CD4-positive, alpha-beta T cell treated with Interleukin-6 for 4 hours (primary cell): ENCODE results near the gene KRT83.
"Not testable (repeated sequence)": the region's sequence is repeated elsewhere in the genome, so short reads cannot be mapped to it uniquely, and the experiment has no call there.

Experiments used
- DNase-seq: peaks from one replicate; pipeline ENCODE4 v3.0.0-alpha.2; 2020; ENCODE audit warnings: mixed read lengths

KRT83 gene

GRCh38 chr12:52352951-52353350 is 31.8 kb upstream of the KRT83 start:
- no peak for DNase-seq

DNA sequence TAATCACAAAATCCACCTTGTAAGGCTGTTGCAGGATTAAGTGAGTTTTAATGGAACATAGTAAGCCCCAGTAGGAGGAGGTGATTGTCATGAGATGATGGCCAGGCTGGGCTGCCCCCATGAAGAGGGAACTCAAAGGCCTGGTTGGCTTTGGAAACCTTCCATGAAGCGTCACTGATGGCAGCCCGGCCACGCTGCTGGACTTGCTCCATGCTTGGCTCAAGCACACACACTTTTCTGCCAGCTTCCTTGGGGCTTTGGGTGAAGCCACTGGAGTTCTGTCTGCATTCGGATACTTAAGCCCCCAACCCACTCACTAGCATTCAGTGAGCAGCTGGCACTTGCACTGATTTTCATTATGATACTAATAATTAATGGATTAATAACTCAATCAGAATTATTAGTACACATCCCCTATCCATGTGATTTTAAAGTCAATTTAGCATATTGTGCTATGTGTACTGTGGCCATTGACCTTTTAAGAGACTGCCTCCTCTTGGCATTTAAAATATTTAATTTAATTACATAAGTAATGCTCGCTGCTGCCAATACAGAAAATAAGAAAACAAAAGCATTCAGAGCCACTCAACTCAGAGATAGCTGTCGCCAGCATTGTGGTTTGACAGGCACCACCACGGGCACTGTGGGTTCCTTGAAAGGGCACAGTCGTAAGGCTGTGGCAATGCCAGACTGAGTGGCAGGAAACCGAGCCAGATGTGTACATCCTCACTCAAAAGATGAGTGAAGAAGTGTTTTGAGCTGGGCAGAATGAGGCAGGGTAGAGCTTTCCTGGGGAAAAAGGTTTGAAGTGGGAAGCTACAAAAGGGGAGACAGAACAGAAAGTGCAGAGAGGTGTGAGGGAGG is 30.2 kb upstream of the KRT83 start:
- peak; percentile 67 for DNase-seq

DNA sequence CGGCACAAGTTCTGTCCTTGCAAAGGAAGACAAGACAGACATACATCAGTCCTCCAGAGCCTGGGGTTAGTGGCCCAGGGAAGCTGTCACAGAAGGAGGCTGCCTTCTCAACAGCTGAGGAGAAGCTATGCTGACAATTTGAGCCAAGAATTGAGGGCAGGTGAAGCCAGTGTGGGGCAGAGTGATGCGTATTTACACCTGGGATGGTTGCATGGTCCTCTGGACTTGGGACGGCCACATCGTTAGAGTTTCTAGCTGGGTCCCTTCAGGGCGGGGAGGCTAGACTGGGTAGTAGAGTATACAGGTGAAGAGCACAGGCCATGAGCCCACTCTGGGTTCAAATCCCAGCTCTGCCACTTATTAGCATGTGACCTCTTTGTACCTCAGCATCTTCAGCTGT is 29.6 kb upstream of the KRT83 start:
- DNase-seq = no peak

DNA sequence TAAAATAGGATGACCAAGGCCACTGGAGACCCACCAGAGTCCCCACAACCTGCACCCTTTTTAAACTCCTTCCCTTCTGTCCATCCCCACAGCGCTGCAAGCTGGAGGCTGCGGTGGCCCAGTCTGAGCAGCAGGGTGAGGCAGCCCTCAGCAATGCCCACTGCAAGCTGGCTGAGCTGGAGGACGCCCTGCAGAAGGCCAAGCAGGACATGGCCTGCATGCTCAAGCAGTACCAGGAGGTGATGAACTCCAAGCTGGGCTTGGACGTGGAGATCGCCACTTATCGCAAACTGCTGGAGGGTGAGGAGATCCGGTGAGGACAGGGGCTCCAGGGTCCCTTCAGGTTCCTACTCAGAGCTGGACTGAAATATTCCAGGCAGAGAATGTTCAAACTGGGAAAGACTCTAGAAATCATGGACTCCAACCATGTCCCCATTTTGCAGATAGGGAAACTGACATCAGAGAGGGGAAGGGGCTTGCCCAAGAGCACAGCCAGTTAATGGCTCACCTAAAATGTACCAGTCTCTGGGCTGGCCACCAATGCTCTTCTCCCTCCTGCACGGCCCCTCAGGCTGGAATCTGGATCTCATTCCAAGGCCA is 28.9 kb upstream of the KRT83 start:
- no peak for DNase-seq

GRCh38 chr12:52349196-52349595 is 28.0 kb upstream of the KRT83 start:
- DNase-seq = no peak

DNA sequence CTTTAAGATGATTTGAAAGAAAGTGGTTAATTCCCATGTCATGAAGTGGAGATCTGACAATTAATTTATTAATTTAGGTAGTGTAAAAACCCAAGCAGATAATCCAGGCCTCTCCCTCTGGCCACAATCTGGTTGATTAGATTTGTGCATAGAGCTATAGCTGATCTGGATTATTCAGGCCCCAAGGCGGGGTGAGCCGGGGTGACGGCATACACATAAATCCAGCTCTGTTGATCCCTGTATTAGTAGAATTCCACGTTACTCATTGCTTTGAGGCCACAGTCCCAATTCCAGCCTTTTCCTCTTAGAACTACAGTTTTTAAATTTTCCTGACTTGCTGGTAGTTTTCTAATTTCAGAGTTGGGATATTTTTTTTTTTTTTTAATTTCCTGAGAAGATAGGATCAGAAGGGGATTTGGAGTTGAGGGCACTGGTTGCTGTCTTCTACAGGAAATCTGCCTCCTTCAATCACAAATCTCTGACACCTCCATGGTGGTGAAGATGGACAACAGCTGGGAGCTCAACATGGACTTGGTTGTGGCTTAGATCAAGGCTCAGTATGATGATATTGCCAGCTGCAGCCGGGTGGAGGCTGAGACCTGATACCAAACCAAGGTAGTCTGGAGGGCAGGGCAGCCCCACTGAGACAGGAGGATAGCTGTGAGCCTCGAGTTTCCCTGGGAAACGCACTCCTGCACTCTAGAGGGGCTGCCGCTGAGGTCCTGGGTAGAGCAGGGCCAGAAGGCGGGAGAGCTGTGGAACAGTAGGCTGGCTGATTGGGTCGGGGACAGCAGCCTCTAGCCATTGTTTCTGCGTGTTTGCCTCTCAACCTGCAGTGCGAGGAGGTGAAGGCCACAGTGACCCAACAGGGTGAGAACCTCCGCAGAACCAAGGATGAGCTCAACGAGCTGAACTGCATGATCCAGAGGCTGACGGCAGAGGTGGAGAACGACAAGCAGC is 26.6 kb upstream of the KRT83 start:
- DNase-seq = no peak

DNA sequence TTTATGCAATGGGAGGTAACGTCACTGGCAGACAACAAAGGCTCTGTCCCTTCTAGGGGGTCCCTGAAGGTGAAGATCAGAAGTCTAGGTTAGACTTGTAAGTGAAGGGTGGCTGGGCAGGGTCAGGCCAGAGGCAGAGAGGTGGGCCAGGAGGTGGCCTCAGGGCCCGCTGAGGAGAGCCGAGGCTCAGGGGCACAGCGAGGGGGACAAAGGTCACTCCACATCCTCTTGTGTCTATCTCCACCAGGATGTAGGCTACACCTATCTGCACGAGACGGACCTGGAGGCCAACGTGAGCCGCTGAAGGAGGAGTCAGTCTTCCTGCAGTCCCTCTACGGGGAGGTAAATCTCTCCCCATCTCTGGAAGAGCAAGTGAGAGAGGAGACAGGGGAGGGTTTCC is 25.8 kb upstream of the KRT83 start:
- DNase-seq = no peak

DNA sequence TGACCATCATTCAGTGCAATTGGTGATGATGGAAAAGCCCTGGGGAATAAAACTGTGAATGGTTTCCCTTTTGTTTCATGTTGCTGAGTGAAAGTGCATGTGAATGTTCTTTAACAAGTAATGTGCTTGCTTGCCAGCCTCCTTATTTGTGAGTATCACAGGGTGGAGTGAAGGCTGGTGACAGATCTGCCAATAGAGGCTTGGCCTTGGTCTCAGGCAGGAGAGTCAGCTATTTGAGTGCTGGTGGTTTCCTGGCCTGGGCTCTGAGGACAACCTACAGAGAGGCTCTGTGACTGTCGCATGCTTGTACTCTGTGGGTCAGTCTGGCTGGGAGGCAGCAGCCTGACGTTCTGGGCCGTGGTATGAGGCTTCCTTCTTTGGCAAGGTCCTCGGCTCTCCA is 25.4 kb upstream of the KRT83 start:
- no peak for DNase-seq

DNA sequence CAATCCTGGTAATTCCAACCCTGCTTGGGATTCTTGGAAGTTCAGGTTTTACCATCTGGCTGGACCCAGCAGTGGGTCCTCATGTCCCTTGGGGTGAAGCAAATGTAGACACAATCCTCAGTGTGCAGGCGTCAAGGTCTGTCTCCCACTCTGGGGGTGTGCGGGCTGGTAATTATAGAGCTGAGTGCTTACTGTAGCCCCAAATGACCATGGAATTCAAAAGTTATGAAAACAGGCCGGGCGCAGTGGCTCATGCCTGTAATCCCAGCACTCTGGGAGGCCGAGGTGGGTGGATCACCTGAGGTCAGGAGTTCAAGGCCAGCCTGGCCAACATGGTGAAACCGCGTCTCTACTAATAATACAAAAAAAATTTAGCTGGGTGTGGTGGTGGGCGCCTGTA is 23.8 kb upstream of the KRT83 start:
- DNase-seq = not testable (repeated sequence)

DNA sequence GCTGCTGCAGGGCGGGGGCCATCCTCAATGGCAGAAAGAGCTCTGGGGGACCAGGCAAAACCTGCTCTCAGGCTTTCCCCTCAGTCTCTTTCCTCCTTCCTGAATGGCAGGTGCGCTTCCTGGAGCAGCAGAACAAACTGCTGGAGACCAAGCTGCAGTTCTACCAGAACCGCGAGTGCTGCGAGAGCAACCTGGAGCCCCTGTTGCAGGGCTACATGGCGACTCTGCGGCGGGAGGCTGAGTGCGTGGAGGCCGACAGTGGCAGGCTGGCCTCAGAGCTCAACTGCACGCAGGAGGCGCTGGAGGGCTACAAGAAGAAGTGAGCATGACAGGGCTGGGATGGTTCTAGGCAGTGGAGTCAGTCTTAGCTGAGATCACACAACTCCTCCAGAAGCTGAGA is 22.9 kb upstream of the KRT83 start:
- no peak for DNase-seq

GRCh38 chr12:52343550-52343949 is 22.4 kb upstream of the KRT83 start:
- no peak for DNase-seq

- no peak for DNase-seq
These were observed 21.7 kb upstream of the KRT83 start for GRCh38 chr12:52342781-52343490.

DNA sequence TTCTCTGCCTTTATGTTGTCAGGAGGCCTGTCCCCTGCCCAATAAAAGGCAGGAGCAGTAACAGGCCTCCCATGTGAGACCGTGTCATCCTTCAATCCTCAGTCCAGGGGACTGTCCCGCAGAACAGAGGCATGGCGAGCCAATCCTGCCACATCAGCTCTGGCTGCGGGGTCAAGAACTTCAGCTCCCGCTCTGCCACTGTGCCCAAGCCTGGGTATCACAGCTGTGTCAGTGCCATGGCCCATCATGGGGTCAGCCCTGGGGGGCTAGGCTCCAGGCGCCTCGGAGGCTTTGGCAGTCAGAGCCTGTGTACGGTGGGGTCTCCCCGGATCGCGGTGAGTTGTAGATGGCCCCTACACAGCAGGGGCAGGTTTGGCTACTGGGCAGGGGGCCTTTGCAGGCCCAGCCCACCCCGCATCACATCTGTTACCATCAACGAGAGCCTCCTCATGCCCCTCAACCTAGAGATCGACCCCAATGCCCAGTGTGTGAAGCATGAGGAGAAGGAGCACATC is 19.9 kb upstream of the KRT83 start:
- DNase-seq = no peak

DNA sequence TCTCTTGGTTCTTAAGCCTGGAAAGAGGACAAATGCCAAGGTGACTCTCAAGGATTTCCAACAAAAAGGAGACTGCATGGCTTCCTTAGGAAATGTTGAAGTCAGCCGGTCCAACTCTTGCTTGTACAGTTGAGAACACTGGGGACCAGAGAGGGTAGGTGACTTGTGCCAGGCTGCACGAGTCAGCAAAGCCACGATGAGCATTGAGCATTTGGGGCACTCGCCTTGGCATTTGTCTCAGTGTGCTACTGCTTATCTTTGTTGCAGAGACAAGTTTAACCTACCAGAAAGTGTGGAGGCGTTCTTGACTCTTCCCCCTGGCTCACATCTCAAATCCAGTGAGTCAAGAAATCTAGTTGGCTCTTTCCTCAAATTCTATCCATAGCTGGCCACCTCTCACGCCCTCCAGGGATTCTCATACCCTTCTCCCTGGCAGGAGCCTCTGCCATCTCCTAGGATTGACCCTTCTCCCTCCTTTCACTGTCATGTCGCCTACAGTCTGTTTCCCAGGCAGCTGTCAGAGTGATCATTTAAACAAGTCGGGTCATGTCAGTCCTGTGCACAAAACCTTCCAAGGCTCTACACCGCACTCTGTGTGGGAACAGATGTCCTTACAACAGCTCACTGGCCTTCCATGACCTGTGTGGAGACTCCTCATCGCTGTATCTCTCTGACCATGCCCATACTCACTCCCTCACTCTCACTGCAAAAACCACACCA is 17.2 kb upstream of the KRT83 start:
- DNase-seq = no peak

DNA sequence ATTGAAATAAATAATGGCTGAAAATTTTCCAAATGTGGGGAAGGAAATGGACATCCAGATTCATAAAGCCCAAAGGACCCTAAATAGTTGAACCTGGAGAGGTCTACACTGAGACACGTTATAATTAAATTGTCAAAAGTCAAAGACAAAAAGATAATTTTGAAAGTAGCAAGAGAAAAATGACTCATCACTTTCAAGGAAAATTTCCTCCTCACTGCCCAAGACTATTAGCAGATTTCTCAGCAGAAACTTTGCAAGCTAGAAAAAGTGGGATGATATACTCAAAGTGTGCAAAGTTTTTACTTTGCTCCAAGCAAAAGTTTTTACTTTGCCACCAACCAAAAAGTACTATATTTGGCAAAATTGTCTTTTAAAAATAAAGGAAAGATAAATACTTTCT is 15.9 kb upstream of the KRT83 start:
- DNase-seq = no peak

DNA sequence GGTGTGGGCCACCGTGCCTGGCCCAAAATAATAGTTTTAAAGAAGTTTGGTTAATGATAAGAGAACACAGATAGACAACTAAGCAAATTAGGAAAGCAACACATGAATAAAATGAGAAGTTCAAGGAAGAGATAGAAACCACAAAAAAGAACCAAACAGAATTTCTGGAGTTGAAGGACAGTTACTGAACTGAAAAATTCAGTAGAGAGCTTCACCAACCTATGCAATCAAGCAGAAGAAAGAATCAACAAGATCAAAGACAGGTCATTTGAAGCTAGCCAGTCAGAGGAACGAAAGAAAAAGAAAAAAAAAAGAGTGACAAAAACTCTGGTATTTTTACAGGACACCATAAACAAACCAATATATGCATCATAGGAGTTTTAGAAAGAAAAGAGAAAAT is 15.4 kb upstream of the KRT83 start:
- DNase-seq = no peak

GRCh38 chr12:52335598-52336262 is 14.5 kb upstream of the KRT83 start:
- no peak for DNase-seq

- DNase-seq = no peak
These were observed 13.0 kb upstream of the KRT83 start for GRCh38 chr12:52334185-52334584.

DNA sequence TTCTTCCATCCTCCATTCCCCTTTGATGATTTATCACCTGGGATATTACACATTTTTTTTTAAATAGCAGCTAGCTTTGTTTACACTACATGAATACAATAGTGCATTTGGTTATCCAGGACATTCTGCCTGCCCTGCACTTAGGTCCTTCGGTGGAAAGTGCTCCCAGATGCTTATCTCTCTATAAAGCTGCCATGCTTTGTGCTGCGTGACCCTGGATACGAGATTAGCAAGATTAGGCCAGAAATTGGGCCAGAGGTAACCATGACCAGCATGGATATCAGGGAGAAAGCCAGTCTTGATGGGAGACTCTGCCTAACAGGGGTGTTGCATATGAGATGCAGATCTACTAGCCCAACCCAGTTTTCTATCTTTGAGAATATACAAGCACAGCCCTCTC is 12.1 kb upstream of the KRT83 start:
- no peak for DNase-seq

DNA sequence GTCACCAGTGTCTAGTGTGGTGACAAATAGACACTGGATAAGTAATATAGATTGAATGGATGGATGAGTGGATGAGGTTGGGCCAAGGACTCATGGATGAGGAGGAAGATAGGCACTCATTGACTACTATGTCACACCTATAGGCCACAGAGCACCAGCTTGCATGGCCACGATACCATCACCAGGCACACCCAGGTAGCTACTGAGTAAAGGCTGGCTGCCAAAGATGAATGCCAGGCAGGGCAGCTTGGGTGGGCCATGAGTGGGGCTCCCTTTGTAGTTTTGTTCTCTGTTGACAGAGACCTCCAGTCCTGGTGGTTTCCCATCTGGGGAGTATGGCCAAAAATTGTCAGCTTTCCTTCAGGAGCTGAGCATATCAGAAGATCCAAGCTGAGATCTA is 11.2 kb upstream of the KRT83 start:
- no peak for DNase-seq

- DNase-seq = no peak
These were observed 10.6 kb upstream of the KRT83 start for GRCh38 chr12:52331833-52332232.
